SHP77 treated with DMSO at 0.1 percent for 48 hours (cell line): ENCODE results near the gene KCNMB2.

Experiments used
- DNase-seq: peaks from one replicate; lab custom pipeline; 2025; lab: John Stamatoyannopoulos, UW

Gene KCNMB2

GRCh38 chr3:178568911-178569310 lies 32.7 kb downstream of the KCNMB2 start:
- DNase-seq: no peak

GRCh38 chr3:178569826-178570225 lies 33.6 kb downstream of the KCNMB2 start:
- DNase-seq: no peak

GRCh38 chr3:178583963-178584575 lies 47.8 kb downstream of the KCNMB2 start:
- peak; percentile 12 for DNase-seq

- DNase-seq: no peak
Measured at GRCh38 chr3:178584722-178585380, 48.6 kb downstream of the KCNMB2 start.

- DNase-seq: no peak
Measured at GRCh38 chr3:178585454-178585853, 49.2 kb downstream of the KCNMB2 start.

GRCh38 chr3:178586076-178586475 lies 49.8 kb downstream of the KCNMB2 start:
- no peak for DNase-seq

- no peak for DNase-seq
Measured at GRCh38 chr3:178588628-178589027, 52.4 kb downstream of the KCNMB2 start.

- no peak for DNase-seq
Measured at GRCh38 chr3:178593786-178594185, 57.5 kb downstream of the KCNMB2 start.

- no peak for DNase-seq
Measured at GRCh38 chr3:178597371-178597770, 61.1 kb downstream of the KCNMB2 start.

GRCh38 chr3:178602856-178603255 lies 66.6 kb downstream of the KCNMB2 start:
- peak; percentile 79 for DNase-seq

- no peak for DNase-seq
Measured at GRCh38 chr3:178603735-178604134, 67.5 kb downstream of the KCNMB2 start.

GRCh38 chr3:178618197-178618596 lies 82.0 kb downstream of the KCNMB2 start:
- DNase-seq: peak; percentile 8

GRCh38 chr3:178618896-178619295 lies 82.7 kb downstream of the KCNMB2 start:
- no peak for DNase-seq

GRCh38 chr3:178623666-178624255 lies 87.5 kb downstream of the KCNMB2 start:
- DNase-seq: peak; percentile 37

GRCh38 chr3:178624276-178624675 lies 88.0 kb downstream of the KCNMB2 start:
- DNase-seq: no peak

GRCh38 chr3:178625053-178625600 lies 88.9 kb downstream of the KCNMB2 start:
- no peak for DNase-seq

GRCh38 chr3:178628037-178628436 lies 91.8 kb downstream of the KCNMB2 start:
- DNase-seq: no peak

GRCh38 chr3:178629430-178630178 lies 93.4 kb downstream of the KCNMB2 start:
- DNase-seq: no peak

- DNase-seq: no peak
Measured at GRCh38 chr3:178631950-178632349, 95.7 kb downstream of the KCNMB2 start.

- peak; percentile 65 for DNase-seq
Measured at GRCh38 chr3:178634975-178635374, 98.7 kb downstream of the KCNMB2 start.

GRCh38 chr3:178637802-178638201 lies 101.6 kb downstream of the KCNMB2 start:
- DNase-seq: no peak

- no peak for DNase-seq
Measured at GRCh38 chr3:178645503-178645902, 109.3 kb downstream of the KCNMB2 start.
